AG10803 (cell line): ENCODE data around the gene JTB.

ENCODE experiments used
- DNase-seq: peaks from one replicate; pipeline ENCODE4 v3.0.0; 2010; ENCODE audit warnings: low read depth
- H3K4me3 ChIP-seq: 2 replicates; pipeline ENCODE4 v1.5.1; 2011; ENCODE audit warnings: mild to moderate bottlenecking, low read length, control low read depth
- TF ChIP-seq, protein P1 (sequence below): conservative IDR thresholded peaks from 2 replicates; pipeline ENCODE4 v1.5.1; 2011; ENCODE audit warnings: mild to moderate bottlenecking, low read length, control low read depth, inconsistent platforms

JTB gene

DNA sequence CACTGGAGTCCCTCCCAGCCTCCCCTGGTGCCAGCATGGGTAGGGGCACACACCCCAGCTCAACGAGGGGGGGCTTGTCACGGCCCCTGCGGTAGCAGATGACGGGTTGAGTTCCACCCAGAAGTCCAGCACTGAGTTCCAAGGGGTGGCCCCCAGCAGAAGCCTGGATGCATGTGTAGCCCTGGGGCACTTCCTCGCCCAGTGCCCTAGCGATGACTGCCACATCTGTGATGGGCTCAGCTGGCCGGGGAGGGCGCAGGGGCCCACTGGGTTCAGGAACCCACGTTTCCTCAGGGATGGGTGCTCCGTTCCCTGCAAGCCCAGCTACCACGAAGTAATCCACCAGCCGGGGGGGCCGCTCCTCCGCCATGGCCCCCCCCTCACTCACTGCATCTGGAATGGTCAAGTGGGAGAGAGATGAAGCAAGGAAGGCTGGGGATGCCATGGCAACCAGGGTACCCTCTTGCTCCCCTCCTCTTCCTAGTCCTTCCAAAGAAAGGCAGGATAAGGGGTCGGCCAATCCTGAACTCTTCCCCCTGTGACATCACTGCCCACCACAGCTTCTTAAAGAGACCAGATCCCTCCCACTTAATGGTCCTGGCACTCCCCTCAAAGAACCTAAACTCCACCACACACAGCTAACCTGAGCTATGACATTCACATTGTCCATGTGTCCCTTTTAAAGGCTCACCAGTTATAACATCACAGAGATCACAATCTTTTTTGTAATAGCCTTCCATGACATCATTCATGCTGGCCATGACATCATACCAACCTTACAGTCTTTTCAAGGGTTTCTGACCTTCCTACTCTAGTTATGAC lies 33.3 kb downstream of the JTB start:
- TF ChIP-seq, protein P1, sequence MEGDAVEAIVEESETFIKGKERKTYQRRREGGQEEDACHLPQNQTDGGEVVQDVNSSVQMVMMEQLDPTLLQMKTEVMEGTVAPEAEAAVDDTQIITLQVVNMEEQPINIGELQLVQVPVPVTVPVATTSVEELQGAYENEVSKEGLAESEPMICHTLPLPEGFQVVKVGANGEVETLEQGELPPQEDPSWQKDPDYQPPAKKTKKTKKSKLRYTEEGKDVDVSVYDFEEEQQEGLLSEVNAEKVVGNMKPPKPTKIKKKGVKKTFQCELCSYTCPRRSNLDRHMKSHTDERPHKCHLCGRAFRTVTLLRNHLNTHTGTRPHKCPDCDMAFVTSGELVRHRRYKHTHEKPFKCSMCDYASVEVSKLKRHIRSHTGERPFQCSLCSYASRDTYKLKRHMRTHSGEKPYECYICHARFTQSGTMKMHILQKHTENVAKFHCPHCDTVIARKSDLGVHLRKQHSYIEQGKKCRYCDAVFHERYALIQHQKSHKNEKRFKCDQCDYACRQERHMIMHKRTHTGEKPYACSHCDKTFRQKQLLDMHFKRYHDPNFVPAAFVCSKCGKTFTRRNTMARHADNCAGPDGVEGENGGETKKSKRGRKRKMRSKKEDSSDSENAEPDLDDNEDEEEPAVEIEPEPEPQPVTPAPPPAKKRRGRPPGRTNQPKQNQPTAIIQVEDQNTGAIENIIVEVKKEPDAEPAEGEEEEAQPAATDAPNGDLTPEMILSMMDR: no peak
- DNase-seq: no peak
- no peak overlapping the region for H3K4me3 ChIP-seq

- no peak for DNase-seq
- TF ChIP-seq, protein P1: no peak
- no peak overlapping the region for H3K4me3 ChIP-seq
Measured at GRCh38 chr1:153942766-153943549, 34.5 kb downstream of the JTB start.

DNA sequence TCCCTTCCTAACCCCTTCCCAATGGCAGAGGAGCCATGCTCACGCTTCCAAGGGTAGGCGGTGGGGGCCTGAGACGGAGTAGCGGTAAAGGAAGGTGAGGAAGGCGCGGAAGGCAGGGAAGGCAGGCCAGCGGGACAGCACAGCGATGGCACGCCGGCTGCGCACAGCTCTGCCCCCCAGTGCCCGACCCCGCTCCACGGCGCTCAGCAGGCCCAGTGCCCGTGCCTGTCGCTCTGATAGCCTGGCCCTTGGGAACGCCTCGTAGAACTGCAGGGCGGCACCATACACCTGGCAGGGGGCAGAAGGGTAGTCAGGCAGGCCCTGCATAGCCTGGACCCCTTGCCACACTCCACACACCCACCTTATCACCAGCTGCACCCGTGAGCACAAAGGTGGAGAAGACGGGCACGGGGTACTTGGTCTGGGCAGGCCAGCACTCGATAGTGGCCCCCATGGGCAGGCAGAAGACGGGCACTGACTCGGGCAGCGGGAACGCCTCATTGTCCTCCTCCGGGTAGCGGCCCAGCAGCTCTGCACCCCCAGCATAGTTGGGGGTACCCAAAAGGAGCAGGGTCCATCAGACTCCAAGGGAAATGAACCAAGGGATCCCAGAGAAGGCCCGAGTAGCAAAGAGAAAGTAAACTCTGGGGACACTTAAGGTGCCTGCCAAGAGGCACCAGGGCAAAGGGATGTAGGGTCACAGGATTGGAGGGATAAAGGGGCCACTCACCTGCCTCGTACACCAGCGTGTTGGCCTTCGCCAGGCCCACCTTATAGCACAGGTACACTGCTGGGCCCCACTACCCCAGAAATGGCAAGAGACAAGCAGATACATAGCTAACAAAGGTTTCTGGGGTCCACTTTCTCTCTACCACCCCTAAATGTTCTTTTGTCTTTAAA lies 35.4 kb downstream of the JTB start:
- no peak for DNase-seq
- TF ChIP-seq, protein P1: no peak
- no peak overlapping the region for H3K4me3 ChIP-seq

GRCh38 chr1:153940756-153941155 lies 36.7 kb downstream of the JTB start:
- no peak for DNase-seq
- TF ChIP-seq, protein P1: no peak
- no peak overlapping the region for H3K4me3 ChIP-seq

DNA sequence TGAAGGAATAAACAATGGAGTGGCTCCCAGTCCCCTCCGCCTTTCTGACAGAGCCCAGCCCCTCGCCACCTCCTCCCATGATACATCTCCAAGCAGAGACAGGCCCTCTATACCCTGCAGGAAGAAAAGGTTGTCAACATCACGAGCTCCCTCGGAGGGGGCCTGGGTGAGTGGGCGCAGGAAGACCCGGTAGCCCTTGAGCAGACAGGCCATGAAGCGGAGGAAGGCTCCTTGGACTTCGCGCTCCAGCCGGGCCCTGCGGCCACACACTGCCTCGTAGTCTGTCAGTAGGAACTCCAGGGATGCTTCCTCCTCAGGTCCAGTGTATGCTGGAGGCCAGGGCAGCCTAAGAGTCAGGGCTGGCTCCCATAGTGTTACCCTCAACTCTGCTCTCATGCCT lies 38.0 kb downstream of the JTB start:
- H3K4me3 ChIP-seq: no peak overlapping the region
- DNase-seq: no peak
- TF ChIP-seq, protein P1: no peak

GRCh38 chr1:153938996-153939395 lies 38.5 kb downstream of the JTB start:
- DNase-seq: no peak
- H3K4me3 ChIP-seq: no peak overlapping the region
- TF ChIP-seq, protein P1: no peak
